ENCODE data around the gene COMMD1.
A peak's percentile ranks its signal among the peaks of the same experiment; 100 is the strongest.
"Not testable (repeated sequence)": the region's sequence is repeated elsewhere in the genome, so short reads cannot be mapped to it uniquely, and the experiment has no call there.

COMMD1 gene

DNA sequence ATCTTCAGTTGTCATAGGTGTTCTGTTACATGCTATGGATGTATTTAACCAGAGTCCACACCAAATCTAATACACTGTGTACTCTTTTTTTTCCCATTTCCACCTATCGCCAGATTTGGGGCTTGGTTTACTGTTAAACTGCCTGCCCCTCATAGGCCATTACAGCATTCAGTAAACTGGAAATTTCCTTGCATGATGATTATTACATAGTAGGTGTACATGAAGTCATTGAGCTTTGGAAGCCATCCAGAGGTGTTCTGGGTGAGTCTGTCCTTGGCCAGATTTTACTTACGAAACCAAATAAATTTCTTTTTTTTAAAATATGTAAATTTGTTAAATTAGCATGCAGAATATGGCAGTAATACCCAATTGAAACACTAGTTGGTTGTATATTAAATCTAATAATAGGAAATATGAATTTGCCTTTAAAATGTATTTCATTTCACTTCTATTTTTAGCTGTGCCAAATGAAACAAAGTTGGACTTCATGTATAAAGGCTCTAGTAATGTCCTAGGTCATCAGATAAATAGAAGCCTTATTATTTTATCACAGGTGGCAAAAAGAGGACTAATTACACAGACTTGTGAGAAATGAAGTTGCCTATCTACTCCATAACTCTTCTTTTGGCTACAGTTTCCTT is 60.7 kb downstream of the COMMD1 start:
- no peak for DNase-seq (ENCODE audit: low spot score)

DNA sequence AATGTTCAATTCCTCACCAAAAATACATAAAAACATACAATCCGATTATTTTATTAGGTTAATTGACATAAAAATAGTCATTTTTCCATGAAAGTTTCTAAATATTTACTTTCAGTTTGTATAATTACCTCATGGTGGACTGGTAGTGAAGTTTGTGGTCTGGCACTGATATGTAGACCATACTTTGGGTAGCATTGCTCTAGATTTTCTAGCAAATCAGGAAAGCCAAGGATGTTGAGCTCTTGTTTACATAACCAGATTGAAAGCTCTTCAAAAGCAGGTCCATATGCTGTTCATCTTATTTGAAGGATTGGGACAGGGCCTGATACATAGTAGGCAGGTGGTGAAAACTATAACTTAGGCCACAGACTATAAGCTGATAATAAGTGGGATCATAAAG is 61.8 kb downstream of the COMMD1 start:
- DNase-seq (ENCODE audit: low spot score) = no peak

- DNase-seq (ENCODE audit: low spot score) = no peak
Observed at GRCh38 chr2:61969376-61969775, 63.9 kb downstream of the COMMD1 start.

GRCh38 chr2:61970807-61971556 is 65.5 kb downstream of the COMMD1 start:
- no peak for DNase-seq (ENCODE audit: low spot score)

GRCh38 chr2:61978522-61978921 is 73.0 kb downstream of the COMMD1 start:
- no peak for DNase-seq (ENCODE audit: low spot score)

GRCh38 chr2:61980758-61981157 is 75.3 kb downstream of the COMMD1 start:
- no peak for DNase-seq (ENCODE audit: low spot score)

DNA sequence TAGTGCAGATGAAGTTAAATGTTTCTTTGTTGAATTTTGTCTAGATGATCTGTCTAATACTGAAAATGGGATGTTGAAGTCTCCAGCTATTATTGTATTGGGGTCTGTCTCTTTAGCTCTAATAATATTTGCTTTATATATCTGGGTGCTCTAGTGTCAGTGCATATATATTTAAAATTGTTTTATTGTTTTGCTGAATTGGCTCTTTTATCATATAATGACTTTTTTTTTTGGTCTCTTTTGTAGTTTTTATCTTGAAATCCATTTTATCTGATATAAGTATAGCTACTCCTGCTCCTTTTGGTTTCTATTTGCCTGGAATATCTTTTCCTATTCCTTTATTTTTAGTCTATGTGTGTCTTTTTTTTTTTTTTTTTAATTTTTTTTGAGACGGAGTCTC is 79.2 kb downstream of the COMMD1 start:
- DNase-seq (ENCODE audit: low spot score) = no peak

DNA sequence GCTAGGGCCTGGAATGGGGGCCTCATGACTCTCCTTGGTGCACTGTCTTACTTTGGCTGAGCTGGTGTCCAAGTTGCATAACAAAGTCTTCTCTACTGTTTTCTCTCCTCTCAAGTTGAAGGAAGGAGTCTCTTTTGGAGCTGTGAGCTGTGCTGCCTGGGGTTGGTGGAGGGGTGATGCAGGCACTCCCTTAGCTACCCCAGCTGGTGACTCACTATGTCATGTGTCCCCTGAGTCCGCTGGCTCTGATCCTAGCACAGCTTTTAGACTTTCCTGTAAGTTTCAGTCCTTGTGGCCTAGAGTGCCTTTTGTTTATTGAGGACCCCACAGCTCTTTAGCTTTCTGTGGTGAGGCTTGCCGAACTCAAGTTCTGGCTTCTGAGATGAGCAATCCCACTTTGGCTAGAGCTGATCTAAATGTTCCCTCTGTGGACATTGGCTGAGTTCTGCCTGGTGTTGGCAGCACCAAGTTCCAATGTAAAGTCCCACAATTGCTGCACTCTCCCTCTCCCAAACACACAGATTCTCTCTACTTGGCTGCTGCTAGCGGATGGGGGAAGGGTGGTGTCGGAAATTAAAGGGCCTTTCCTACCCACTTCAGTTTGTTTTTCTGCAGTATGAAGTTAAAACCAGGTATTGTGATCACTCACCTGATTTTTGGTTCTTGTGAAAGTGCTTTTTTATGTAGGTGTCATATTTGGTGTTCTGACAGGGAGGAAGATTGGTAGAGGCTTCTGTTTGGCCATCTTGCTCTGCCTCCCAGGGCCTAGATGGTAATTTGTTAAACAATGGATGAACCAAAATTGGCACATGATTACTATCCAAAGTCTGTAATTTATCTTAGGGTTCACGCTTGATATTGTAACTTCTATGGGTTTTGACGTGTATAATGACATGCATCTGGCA is 83.2 kb downstream of the COMMD1 start:
- DNase-seq (ENCODE audit: low spot score) = no peak

DNA sequence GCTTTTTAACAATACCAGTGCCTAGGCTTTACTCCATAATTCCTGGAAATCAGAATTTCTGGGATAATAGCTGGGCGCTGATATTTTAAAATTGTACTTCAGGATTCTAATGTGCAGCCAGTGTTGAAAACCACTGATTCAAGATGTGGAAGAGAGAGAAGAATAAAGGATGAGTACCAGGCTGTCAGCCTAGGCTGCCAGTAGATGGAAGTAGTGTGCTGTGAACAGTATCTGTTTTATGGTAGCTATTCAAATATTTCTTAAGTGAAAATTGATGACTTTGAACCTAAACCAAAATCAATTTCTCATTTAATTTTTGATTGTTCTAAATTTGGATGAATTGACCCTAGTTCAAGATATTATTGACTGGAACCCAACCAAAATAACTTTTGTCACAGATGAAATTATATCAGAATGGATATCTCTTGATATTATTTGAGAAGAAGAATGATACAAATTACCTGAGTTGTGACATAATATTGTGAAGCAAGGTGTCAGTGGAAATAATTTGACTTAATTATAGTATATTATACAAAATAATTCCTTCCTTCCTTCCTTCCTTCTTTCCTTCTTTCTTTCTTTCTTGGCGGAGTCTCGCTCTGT is 88.0 kb downstream of the COMMD1 start:
- DNase-seq (ENCODE audit: low spot score) = peak; percentile 12

DNA sequence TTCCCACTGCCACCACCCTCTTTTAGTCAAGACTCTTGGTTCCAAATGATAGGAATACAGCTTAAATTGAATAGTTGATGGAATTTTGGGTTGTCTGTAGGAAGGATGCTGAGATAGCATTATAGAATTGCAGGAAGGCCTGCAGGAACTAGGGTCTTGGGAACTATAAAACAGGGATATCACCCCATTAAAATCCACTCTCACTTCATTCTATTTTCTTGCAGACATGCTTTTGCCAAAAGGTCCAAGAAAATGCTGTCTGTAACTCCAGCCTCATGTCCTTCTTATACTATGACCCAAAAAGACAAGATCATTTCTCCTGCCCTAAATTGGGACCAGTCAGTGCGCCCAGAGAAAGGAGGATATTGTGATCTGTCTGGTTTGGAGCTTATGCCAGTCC is 89.1 kb downstream of the COMMD1 start:
- no peak for DNase-seq (ENCODE audit: low spot score)

GRCh38 chr2:61995065-61995464 is 89.6 kb downstream of the COMMD1 start:
- no peak for DNase-seq (ENCODE audit: low spot score)

GRCh38 chr2:61995515-61995914 is 90.0 kb downstream of the COMMD1 start:
- DNase-seq (ENCODE audit: low spot score) = no peak

DNA sequence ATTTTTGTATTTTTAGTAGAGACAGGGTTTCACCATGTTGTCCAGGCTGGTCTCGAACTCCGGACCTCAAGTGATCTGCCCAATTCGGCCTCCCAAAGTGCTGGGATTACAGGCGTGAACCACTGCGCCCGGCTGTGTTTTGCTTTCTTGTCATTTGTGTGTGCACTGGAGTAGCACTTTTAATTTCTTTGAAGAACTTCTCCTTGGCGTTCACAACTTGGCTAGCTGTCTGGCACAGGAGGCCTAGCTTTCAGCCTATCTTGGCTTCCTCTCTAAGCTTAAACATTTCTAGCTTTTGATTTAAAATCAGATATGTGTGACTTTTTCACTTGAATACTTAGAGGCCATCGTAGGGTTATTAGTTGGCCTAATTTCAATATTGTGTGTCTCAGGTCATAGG is 93.0 kb downstream of the COMMD1 start:
- no peak for DNase-seq (ENCODE audit: low spot score)

- DNase-seq (ENCODE audit: low spot score) = no peak
Observed at GRCh38 chr2:62000538-62000937, 95.1 kb downstream of the COMMD1 start.

- no peak for DNase-seq (ENCODE audit: low spot score)
Observed at GRCh38 chr2:62001431-62001830, 96.0 kb downstream of the COMMD1 start.

DNA sequence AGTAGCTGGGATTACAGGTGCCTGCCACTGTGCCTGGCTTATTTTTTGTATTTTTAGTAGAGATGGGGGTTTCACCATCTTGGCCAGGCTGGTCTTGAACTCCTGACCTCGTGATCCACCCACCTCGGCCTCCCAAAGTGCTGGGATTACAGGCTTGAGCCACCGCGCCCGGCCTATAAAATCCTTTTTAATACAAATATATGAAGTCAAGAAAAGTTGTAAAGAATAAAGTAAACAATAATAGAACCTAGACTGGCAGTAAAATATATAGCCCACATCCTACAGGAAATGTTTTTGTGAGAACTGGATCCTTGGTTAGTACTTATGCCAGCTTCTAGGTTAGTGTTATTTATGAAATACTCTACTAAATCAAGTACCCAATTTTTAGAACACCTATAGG is 99.0 kb downstream of the COMMD1 start:
- not testable (repeated sequence) for DNase-seq (ENCODE audit: low spot score)

GRCh38 chr2:62007555-62007954 is 102.1 kb downstream of the COMMD1 start:
- no peak for DNase-seq (ENCODE audit: low spot score)

DNA sequence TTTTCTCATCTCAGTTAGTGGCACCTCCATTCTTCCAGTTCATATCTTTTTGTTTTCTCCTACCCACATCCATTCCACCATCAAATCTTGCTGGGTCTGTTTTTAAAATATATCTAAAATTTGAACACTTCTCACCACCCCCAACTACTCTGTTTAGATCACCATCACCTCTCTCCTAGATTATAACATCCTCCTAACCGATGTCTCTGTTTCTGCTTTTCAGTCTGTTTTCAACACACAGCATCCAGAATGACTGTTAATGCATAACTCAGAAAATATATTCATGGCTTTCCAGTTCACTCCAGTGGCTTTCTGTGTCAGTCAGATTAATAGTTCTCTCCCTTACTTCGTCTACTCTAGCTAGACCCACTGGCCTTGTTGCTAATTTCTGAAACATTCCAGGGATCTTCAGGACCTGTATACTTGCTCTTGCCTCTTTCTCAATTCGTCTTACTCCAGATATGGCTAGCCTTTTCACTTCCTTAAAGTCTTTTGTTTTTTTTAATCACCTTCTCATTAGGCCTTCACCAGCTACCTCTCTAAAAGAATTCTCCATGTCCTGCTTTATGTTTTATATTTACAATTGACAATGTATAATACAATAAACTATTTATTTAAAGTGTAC is 105.3 kb downstream of the COMMD1 start:
- no peak for DNase-seq (ENCODE audit: low spot score)

- DNase-seq (ENCODE audit: low spot score) = no peak
Observed at GRCh38 chr2:62013641-62014040, 108.2 kb downstream of the COMMD1 start.

- no peak for DNase-seq (ENCODE audit: low spot score)
Observed at GRCh38 chr2:62014102-62014501, 108.6 kb downstream of the COMMD1 start.

DNA sequence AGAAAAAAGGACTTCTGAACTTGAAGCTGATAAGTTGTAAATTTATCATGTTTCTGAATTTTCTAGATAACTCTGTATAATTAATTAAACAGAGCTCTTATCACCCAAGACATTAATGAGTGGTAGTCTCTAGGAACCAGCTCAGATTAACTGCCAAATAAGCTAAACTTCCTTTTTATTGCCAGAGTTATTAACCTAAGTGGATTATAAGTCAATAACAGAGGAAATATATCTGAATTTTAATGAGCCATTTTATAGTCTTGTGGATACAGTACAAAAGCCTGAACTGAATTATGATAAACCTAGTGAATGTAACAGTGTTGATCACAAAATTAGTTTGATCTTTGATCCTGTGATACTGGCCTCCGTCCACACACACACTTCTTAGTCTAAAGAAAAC is 111.5 kb downstream of the COMMD1 start:
- no peak for DNase-seq (ENCODE audit: low spot score)

DNA sequence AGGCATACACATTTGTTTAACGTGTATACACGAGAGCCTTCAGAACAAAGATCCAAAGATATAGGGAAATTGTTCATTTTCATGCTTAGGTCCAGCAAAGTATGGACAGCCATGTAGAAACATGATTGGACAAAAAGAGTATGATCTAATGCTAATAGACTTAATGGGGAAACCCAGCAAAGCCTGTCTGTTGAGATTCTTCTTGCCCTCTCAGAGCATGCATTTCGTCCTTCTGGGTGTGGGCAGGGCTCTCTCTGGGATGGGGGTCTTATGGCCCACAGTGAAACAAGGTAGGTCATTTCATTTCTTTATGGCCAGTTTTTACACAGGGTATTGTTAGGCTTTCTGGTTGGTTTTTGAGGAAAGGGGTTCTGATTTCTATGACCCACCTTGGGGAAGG is 124.4 kb downstream of the COMMD1 start:
- DNase-seq (ENCODE audit: low spot score) = no peak
